IgD-negative memory B cell (primary cell): ENCODE data around the gene CSHL1. TPM values are rescaled to one million over a fixed set of nuclear protein-coding genes. Genes with fewer than 3 reads are reported as not detected.
A peak's percentile ranks its signal among the peaks of the same experiment; 100 is the strongest.

Experiments used
- H3K27ac Mint-ChIP-seq, 3 donors: one replicate each; pipeline ENCODE4 v1.8.0; 2020 to 2022; ENCODE audit warnings: mild to moderate bottlenecking in 3 of 3, mixed read lengths in 3 of 3, moderate library complexity in 1 of 3
- H3K27me3 Mint-ChIP-seq: one replicate; pipeline ENCODE4 v1.8.0; 2021; ENCODE audit warnings: mixed read lengths
- H3K36me3 Mint-ChIP-seq: one replicate; pipeline ENCODE4 v1.8.0; 2020; ENCODE audit warnings: mild to moderate bottlenecking, mixed read lengths
- H3K4me1 Mint-ChIP-seq, 3 donors: one replicate each; pipeline ENCODE4 v1.8.0; 2020 to 2022; ENCODE audit warnings: mixed read lengths in 3 of 3, mild to moderate bottlenecking in 1 of 3
- H3K4me3 Mint-ChIP-seq, 4 donors: one replicate each; pipeline ENCODE4 v1.8.0; 2020 to 2022; ENCODE audit warnings: mild to moderate bottlenecking in 4 of 4, mixed read lengths in 4 of 4, moderate library complexity in 3 of 4
- H3K9me3 Mint-ChIP-seq, 3 donors: one replicate each; pipeline ENCODE4 v1.8.0; 2020 to 2021; ENCODE audit warnings: mixed read lengths in 3 of 3, mild to moderate bottlenecking in 1 of 3
- polyA plus RNA-seq: library from polyadenylated mRNA; unstranded; fragments of 300-500 nt; fragmentation: Illumina TruSeq; gene quantifications from one replicate; pipeline ENCODE4 v1.2.3, GENCODE V29; 2021

Gene CSHL1
- not detected for polyA plus RNA-seq

- Mint-ChIP-seq H3K27ac (peak within 1 kb of the TSS in 1 of 3 donors; percentile 93), H3K27me3 (peaks cover 4% of the 10 kb centered on the region), H3K4me3 (no peak within 1 kb of the TSS), H3K36me3 (no peaks in the 10 kb centered on the region), H3K4me1 (peaks cover 7 to 17% (median 10%) of the 10 kb centered on the region in 3 donors), H3K9me3 (no peaks in the 10 kb centered on the region)
Measured at GRCh38 chr17:63911041-63911635, at the start of gene CSHL1. Gene CSHL1 (minus strand): TSS chr17:63911258. CDS start chr17:63911196, 62 bp downstream.

- Mint-ChIP-seq H3K4me3 (no peak overlapping the region), H3K36me3 (peaks cover 1% of the 10 kb centered on the region), H3K9me3 (no peaks in the 10 kb centered on the region), H3K27me3 (no peaks in the 10 kb centered on the region), H3K4me1 (peaks cover 1 to 11% (median 8%) of the 10 kb centered on the region in 3 donors), H3K27ac (no peak overlapping the region)
Measured at GRCh38 chr17:63960430-63960829, 49.4 kb upstream of the CSHL1 start.

GRCh38 chr17:63960006-63960405 lies 48.9 kb upstream of the CSHL1 start:
- Mint-ChIP-seq H3K36me3 (peaks cover 1% of the 10 kb centered on the region), H3K4me1 (peaks cover 4 to 13% (median 12%) of the 10 kb centered on the region in 3 donors), H3K27ac (peak overlapping the region in 1 of 3 donors; percentile 62), H3K27me3 (no peaks in the 10 kb centered on the region), H3K4me3 (no peak overlapping the region), H3K9me3 (no peaks in the 10 kb centered on the region)

DNA sequence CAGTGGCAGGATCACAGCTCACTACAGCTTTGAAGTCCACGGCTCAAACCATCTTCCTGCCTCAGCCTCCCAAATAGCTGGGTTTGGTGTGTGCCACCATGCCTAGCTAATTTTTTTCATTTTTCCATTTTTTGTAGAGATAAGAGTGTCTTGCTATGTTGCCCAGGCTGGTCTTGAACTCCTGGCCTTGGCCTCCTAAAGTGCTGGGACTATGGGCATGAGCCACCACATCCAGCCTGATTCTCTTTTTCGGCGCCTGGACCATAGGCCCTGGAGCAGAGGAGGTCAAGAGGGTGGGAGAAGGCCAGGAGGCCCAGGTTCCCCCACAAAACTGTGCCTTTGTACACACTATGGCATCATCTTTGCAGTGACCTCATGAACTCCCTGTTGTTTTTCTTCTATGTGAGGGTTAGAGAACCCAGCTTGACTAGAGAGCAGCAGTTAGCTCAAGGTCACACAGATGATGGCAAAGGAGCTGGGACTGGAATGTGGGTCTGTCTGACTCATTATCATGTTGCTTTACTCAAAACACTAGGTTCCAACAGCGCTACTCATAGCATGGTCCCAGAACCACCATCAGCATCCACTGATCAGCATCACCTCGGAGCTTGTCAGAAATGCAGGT lies 45.4 kb upstream of the CSHL1 start:
- Mint-ChIP-seq H3K9me3 (no peaks in the 10 kb centered on the region), H3K36me3 (peaks cover 1% of the 10 kb centered on the region), H3K4me3 (peak overlapping the region in 1 of 4 donors; percentile 45), H3K27me3 (no peaks in the 10 kb centered on the region), H3K27ac (peak overlapping the region; percentile 39 to 88 (median 88)), H3K4me1 (peaks cover 16 to 24% (median 17%) of the 10 kb centered on the region in 3 donors)

DNA sequence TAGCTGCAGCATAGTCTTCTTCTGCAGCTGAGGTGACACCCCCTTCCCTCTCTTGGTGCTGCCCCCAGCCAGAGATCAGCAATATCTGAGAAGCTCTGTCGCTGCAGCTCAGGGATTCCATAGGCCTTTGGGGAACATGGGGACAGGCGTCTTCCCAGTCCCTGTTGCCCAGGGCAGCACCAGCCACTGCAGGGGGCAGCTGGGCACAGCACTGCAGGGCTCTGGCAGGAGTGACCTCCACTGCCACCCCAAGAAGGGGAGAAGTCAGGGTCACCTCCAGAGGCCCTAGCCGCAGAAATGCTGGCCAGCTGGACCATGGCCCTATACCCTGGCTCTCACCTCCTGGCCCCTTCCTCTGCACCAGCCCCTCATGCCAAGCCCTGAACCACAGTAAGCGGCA lies 44.7 kb upstream of the CSHL1 start:
- Mint-ChIP-seq H3K4me1 (peaks cover 18 to 29% (median 21%) of the 10 kb centered on the region in 3 donors), H3K36me3 (peaks cover 1% of the 10 kb centered on the region), H3K27me3 (no peaks in the 10 kb centered on the region), H3K9me3 (no peaks in the 10 kb centered on the region), H3K4me3 (peak overlapping the region in 2 of 4 donors; percentile 11 to 81), H3K27ac (peak overlapping the region in 2 of 3 donors; percentile 88)

DNA sequence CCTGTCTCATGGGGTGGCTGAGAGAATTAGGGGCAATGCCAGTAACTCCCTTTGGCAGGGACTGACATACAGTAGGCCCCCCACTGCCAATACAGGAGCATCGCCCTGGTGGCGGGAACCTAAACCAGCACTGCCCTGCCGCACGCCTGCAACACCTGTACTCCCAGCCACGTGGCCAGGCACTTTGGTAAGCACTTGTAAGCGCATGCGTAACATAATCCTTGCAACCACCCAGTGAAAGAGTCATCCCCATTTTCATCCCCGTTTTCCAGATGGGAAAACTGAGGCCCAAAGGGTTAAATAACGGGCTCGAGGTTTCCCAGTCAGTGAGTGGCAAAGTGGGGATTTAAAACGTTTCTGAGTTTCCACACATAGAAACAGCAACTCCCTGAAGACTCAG lies 44.2 kb upstream of the CSHL1 start:
- peaks cover 19 to 29% (median 22%) of the 10 kb centered on the region in 3 donors for H3K4me1 Mint-ChIP-seq
- peak overlapping the region in 2 of 3 donors; percentile 87 to 88 for H3K27ac Mint-ChIP-seq
- peaks cover 1% of the 10 kb centered on the region for H3K36me3 Mint-ChIP-seq
- H3K27me3 Mint-ChIP-seq: no peaks in the 10 kb centered on the region
- peak overlapping the region in 1 of 4 donors; percentile 11 for H3K4me3 Mint-ChIP-seq
- H3K9me3 Mint-ChIP-seq: no peaks in the 10 kb centered on the region

GRCh38 chr17:63954402-63955063 lies 43.5 kb upstream of the CSHL1 start:
- H3K4me1 Mint-ChIP-seq: peaks cover 19 to 29% (median 22%) of the 10 kb centered on the region in 3 donors
- H3K36me3 Mint-ChIP-seq: peaks cover 1% of the 10 kb centered on the region
- H3K27me3 Mint-ChIP-seq: no peaks in the 10 kb centered on the region
- H3K27ac Mint-ChIP-seq: peak overlapping the region; percentile 87 to 94 (median 90)
- H3K4me3 Mint-ChIP-seq: peak overlapping the region; percentile 11 to 93 (median 72)
- no peaks in the 10 kb centered on the region for H3K9me3 Mint-ChIP-seq

DNA sequence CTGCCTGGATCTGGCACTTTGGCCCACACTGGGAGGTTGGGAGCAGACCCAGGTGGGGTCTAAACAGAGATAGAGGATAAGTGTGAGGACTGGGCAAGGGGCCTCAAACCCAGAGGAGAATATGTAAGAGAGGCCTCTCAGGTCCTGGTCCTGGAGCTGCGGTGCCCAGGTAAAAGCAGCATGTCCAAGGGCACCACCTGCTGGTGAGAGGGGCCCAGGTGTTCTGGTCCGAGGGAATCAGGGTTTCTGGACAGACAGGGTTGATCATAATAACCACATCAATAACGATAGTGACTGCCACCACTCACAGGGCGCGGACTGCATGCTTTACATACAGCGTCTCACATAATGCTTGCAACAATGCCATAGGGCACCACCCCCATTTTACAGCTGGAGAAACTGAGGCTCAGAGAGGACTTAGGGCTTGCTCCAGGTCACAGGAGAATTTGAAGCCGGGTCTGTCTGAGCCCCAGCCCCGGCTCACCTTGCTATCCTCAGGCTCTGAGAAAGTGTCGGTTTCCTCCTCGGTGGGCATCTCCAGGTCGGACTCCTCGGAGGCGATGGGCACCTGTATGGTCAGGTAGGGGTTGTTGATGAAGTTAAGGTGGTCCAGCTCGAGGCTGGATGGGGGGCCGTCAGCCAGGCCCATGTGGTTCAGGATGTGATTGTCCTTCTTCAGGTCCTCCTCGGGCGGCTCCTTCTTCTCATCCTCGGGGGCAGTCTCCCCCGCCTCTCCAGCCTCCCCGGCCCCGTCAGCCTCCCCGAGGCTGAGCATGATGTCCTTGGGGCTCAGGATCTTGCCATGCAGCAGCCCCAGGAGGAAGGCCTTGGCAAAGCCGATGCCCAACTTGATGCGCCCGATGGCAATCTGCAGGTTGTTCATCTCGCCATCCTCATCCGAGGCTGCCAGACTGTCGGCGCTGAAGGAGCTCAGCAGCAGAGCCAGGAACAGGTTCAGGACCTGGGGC lies 40.2 kb upstream of the CSHL1 start:
- Mint-ChIP-seq H3K4me3 (peak overlapping the region in 1 of 4 donors; percentile 5), H3K27ac (peak overlapping the region in 2 of 3 donors; percentile 11 to 59), H3K4me1 (peaks cover 20 to 28% (median 22%) of the 10 kb centered on the region in 3 donors), H3K9me3 (no peaks in the 10 kb centered on the region), H3K27me3 (no peaks in the 10 kb centered on the region), H3K36me3 (no peaks in the 10 kb centered on the region)

- H3K9me3 Mint-ChIP-seq: no peaks in the 10 kb centered on the region
- H3K36me3 Mint-ChIP-seq: no peaks in the 10 kb centered on the region
- no peak overlapping the region for H3K27ac Mint-ChIP-seq
- H3K4me3 Mint-ChIP-seq: no peak overlapping the region
- H3K4me1 Mint-ChIP-seq: peaks cover 14 to 24% (median 21%) of the 10 kb centered on the region in 3 donors
- H3K27me3 Mint-ChIP-seq: no peaks in the 10 kb centered on the region
Measured at GRCh38 chr17:63949576-63950250, 38.7 kb upstream of the CSHL1 start.

GRCh38 chr17:63948521-63948920 lies 37.5 kb upstream of the CSHL1 start:
- Mint-ChIP-seq H3K4me1 (peaks cover 9 to 19% (median 16%) of the 10 kb centered on the region in 3 donors), H3K27me3 (no peaks in the 10 kb centered on the region), H3K36me3 (no peaks in the 10 kb centered on the region), H3K27ac (no peak overlapping the region), H3K9me3 (no peaks in the 10 kb centered on the region), H3K4me3 (no peak overlapping the region)

DNA sequence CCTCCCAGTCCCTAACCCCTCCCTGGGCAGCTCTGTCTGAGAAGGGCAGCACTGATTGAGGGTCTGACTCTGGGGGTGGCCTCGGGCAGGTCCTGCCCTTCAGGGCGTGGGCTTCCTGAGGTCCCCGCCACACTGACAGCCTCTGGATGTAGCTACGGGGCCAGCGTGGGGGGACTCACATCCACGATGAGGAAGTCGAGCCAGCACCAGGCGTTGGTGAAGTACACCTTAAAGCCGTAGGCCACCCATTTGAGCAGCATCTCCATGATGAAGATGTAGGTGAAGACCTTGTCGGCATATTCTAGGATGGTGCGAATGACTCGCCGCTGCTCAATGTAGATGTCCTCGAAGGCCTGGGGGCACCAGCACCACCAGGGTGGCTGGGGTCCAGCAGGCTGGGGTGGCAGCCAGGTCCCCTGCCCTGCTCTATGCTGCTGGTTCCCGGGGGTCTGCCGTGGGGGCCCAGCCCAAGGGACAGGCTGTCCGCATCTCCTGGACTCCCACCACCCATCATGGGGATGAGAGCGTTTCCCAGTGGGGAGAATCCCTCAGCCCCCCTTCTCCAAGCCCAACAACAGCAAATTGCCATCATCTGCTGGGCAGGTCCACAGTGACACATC lies 36.8 kb upstream of the CSHL1 start:
- H3K4me1 Mint-ChIP-seq: peaks cover 9 to 19% (median 16%) of the 10 kb centered on the region in 3 donors
- no peaks in the 10 kb centered on the region for H3K9me3 Mint-ChIP-seq
- no peak overlapping the region for H3K4me3 Mint-ChIP-seq
- no peak overlapping the region for H3K27ac Mint-ChIP-seq
- H3K27me3 Mint-ChIP-seq: no peaks in the 10 kb centered on the region
- no peaks in the 10 kb centered on the region for H3K36me3 Mint-ChIP-seq

DNA sequence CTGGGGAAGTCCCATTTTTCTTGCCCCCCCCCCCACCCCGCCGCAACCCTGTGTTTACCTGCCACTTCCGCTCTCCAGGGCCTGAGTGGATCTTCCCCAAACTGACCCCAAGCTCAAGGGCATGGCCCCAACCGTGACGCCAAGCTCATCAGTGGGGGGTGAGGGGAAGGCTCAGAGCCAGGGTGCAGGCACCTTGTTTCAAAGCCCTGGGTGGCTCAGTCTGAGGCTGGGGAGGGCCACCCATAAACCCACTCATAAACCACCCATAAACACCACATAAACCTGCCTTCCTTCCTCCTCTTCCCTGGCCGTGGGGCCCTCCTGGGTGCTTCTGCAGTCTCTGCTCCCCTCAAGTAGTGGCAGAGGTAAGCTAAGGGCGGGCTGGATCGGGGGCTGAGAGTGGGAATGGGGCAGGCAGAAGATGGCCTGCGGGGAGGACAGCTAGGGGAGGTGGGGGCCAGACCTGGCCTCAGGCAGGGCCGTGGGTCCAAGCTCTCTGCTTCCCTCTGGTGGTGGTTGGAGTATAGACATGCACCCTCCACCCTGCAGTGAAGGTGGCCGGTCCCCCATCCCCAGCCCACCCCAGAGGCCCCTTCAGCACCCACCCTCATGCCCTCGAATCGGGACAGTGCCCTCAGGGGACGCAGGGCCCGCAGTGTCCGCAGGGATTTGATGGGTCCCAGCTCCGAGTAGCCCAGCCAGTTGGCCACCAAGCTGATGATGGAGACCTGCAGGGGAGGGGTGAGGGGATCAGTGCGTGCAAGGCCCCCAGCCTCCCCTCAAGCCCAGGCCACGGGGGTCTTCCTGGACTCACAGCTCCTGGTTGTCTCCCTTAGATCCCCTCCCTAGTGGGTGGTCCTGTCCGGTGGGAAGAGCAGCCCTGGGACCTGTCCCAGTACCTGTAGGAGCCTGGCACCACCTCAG lies 35.6 kb upstream of the CSHL1 start:
- H3K4me3 Mint-ChIP-seq: peak overlapping the region; percentile 16 to 91 (median 80)
- H3K9me3 Mint-ChIP-seq: no peaks in the 10 kb centered on the region
- peaks cover 9 to 17% (median 16%) of the 10 kb centered on the region in 3 donors for H3K4me1 Mint-ChIP-seq
- H3K36me3 Mint-ChIP-seq: peaks cover 1% of the 10 kb centered on the region
- H3K27ac Mint-ChIP-seq: peak overlapping the region; percentile 79 to 94 (median 91)
- no peaks in the 10 kb centered on the region for H3K27me3 Mint-ChIP-seq
